GM21423 (cell line): ENCODE data around the gene HERPUD2.
"Not testable (repeated sequence)": the region's sequence is repeated elsewhere in the genome, so short reads cannot be mapped to it uniquely, and the experiment has no call there.

Experiments
- ATAC-seq: cut with Tn5 transposase; IDR thresholded peaks from one replicate; pipeline ENCODE4 v1.9.1; 2021; ENCODE audit warnings: mild to moderate bottlenecking, moderate library complexity; ENCODE audit not compliant: unreplicated experiment

Gene HERPUD2

GRCh38 chr7:35623381-35623780 is 71.6 kb downstream of the HERPUD2 start:
- ATAC-seq, result no peak

- ATAC-seq, result no peak
Observed at GRCh38 chr7:35619863-35620262, 75.1 kb downstream of the HERPUD2 start.

DNA sequence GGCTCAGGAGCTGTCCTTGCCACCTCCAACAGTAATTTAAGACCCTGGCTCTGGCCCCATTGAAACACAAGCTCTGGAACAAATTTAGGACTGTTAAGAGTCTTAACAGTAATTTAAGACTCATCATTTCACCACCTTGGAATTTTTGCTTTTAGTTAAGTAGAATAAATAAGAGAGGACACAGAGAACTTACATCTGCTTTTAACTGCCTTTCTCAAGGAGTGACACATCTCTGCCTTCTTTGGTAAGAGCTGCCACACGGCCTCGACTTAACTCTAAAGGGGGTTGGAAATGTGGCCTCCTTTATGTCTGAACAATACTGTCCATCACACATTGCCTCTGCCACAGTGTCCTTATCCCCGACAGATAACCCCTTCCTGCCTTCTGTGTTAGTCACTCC is 77.9 kb downstream of the HERPUD2 start:
- no peak for ATAC-seq

DNA sequence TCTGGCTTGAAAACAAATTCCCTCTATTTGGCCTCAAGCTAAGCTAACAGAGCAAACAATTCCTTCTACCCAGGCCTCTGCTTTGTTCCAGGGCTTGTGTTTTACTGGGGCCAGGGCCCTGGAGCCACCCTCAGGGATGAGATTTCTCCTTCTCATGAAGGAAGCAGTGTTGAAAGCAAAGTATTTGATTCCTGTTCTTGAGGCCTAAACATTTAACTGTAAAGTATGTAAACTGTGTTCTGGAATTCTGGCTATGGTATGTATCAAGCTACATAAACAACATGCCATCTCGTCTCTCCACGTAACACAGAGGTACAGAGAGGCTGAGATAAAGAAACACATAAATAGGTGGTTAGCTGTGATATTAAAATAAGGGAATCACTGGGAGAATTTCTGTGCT is 81.8 kb downstream of the HERPUD2 start:
- no peak for ATAC-seq

DNA sequence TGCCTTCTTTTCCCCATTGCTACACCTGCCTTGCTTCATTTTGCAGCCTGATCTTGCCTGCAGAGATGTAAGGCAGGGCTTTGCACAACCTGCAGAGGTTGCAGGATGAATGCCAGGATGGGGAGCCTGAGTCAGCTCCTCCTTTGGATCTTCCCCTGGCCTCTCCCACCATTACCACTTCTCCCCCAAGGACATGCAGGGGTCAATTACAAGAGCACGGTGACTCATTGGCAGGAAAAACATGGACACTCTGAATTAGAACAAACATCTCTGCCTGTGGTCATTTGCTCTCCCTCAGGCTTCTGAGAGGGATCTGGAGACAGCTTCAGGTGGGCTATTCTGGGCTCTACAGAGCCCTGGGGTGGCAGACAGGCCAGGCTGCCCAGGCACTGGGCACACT is 89.2 kb downstream of the HERPUD2 start:
- no peak for ATAC-seq

DNA sequence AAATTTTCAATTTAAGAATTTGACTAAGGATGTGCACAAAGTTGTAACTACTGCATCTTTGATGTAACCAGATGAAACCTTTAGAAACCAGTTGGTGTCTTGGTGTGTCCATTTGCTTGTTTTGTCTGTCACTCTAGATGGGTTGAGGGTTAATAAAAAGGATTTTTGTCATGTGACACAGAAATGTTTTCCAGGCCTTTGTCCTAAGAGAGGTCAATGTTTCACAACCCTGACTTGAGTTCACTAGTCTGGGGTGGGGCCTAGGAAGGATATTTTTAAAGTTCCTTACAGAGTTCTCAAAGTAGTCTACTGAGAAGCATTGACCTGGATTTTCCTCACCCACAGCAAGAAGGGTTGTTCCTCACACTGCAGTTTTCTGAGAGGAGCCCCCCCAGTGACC is 90.3 kb downstream of the HERPUD2 start:
- no peak for ATAC-seq

GRCh38 chr7:35599645-35600044 is 95.3 kb downstream of the HERPUD2 start:
- no peak for ATAC-seq

DNA sequence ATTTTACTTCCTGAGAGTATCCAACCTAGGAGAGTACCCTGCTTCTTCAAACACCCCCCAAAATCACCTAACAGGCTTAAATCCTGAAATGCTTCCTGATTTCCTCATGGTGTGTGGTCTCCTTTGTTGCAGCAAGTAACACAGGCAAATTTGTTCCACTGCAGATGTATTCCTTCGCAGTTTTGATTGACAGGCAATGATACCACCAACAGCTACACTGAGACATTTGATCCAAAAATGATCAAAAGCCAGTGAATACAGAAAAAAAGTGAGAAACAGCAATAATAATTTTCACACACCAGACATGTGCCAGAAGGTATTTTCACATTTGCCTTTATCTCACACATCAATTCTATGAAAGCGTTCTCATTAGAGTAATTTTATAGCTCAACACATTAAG is 95.9 kb downstream of the HERPUD2 start:
- ATAC-seq, result no peak

DNA sequence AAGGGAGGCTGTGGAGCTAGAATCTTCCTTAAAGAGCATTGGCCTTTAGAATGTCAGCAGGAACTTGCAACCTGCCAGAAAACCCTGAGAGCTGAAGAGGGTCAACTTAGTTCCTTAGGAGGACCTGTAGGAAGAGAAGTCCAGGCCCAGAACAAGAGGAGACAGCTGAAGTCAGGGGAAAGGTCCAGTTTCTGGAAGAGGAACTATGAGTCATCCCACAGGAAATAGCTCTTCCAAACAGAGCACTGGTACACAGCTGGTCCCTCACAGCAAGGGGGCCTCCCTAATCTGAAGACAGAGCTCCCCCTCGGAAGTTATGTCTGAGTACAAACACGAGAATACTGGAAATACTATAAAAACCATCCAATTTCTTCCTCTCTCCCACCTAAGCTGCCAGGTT is 98.9 kb downstream of the HERPUD2 start:
- no peak for ATAC-seq

DNA sequence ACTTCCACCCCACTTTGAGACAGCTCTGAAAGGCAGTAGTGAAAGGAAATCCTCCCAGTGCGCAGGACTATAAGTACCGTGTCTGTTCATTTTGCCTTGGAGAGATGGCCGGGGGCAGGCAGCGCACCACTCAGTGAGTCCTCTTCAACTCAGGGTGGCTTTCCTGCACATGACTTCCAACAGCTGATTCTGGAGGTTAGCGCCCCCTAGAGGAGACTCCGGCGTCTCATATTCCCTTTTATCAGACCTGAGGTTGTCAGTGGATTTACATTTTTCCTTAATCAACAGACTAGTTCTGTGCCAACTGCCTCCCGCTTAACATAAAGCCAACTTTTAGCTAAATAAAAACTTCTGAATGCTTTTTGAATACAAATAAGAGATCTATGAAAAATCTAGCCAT is 101.0 kb downstream of the HERPUD2 start:
- no peak for ATAC-seq

DNA sequence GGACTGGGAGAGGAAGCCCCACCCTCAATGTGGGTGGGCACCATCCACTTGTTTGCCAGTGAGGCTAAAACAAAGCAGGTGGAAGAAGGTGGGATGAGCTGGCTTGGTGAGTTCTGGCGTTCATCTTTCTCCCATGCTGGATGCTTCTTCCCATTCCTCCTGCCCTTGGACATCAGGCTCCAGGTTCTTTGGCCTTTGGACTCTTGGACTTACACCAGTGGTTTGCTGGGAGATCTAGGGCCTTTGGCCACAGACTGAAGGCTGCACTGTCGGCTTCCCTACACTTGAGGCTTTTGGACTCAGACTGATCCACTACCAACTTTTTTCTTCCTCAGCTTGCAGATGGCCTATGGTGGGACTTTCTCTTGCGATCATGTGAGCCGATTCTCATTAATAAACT is 106.3 kb downstream of the HERPUD2 start:
- ATAC-seq, result no peak

- ATAC-seq, result no peak
Observed at GRCh38 chr7:35584990-35585389, 109.9 kb downstream of the HERPUD2 start.

- not testable (repeated sequence) for ATAC-seq
Observed at GRCh38 chr7:35584533-35584932, 110.4 kb downstream of the HERPUD2 start.
